C4-2B (cell line): ENCODE measurements around the gene UBD.

Experiments used
- H3K27ac ChIP-seq: fragments of 450-650 bp; 2 replicates; pipeline ENCODE4 v1.5.1; 2017
- ZFX ChIP-seq: fragments of 450-650 bp; IDR thresholded peaks from 2 replicates; pipeline ENCODE4 v1.6.1; 2017
- TF ChIP-seq, protein P1 (sequence below): fragments of 450-650 bp; conservative IDR thresholded peaks from 2 replicates; pipeline ENCODE4 v1.5.1; 2017; ENCODE audit warnings: mild to moderate bottlenecking

UBD gene

DNA sequence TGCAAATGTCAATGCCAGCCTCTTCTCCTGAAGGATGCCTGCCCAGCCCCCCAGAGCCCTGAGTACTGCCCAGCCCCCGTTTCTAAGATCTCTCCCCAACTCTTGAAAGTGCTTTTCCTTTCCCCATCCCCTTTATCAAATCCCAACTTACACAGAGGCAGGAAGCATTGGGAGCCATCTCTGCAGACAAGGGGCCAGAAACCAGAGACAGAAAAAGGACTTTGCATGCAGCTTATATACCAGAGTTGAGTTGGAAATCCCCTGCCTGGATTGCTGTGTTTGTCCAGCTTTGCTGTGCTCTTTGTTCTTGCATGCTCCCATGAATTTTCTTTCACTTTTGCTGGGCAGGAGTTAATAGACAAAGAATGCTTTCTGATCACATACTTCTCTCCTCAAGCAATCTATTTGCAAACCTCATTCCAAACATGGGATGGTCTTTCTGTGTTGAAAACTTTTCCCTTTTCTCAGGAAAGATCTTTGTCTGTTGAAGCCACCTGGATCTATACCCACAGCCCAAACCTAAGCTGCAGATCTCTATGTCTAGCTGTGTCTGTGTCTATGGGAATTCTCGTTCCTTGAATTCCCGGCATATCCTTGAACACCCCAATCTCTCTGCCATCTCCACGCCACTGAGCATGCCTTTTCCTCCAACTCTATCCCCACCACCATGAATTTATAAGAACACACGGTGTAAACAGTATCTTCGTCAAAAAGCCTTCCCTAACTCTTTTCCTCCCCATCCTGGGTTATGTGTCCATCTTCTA is at the start of gene UBD:
TSS of gene UBD (minus strand) at position 209 of the 764 bp plus-strand sequence. CDS start at position 178, 31 bp downstream.
- H3K27ac ChIP-seq = no peak within 1 kb of the TSS
- TF ChIP-seq, protein P1, sequence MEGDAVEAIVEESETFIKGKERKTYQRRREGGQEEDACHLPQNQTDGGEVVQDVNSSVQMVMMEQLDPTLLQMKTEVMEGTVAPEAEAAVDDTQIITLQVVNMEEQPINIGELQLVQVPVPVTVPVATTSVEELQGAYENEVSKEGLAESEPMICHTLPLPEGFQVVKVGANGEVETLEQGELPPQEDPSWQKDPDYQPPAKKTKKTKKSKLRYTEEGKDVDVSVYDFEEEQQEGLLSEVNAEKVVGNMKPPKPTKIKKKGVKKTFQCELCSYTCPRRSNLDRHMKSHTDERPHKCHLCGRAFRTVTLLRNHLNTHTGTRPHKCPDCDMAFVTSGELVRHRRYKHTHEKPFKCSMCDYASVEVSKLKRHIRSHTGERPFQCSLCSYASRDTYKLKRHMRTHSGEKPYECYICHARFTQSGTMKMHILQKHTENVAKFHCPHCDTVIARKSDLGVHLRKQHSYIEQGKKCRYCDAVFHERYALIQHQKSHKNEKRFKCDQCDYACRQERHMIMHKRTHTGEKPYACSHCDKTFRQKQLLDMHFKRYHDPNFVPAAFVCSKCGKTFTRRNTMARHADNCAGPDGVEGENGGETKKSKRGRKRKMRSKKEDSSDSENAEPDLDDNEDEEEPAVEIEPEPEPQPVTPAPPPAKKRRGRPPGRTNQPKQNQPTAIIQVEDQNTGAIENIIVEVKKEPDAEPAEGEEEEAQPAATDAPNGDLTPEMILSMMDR = no peak
- no peak for TF ChIP-seq ZFX

DNA sequence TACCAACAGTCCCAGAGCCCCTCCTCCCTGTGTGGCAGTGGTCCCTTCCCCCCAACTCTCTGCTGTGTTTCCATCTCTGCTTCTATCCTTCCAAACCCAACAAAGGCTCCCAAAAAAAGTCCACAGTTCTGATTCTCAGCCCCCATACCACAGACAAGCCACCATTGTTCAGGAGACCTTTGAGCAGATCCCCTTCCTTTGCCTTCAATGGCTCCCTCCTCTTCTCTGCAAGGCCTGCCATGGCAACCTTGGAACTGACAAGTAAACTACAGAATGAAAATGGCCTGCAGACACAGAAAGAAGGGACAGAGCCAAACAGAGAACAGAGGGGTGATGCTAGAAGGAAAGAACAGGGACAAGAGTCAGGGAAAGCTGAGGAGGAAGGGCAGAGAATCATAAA is 48.6 kb upstream of the UBD start:
- H3K27ac ChIP-seq = no peak overlapping the region
- TF ChIP-seq, protein P1 = no peak
- TF ChIP-seq ZFX = no peak

DNA sequence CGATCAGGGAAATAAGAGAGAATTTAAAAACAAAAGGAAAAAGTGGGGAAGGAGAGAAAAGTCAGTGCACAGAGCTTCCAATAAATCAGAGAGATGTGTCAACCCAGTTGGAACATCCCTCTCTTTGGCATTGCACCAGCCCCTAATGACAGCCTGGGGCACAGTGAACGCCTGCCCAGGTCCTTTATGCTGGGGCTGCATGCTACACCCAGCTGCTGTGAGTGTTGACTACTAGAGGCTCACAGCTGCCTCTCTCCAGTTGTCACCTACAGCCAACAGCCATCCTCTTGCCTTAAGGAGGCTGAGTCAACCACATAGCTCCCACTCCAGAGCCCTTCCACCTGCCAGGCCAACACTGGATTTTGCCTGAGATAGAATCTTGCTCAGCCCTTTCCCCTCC is 44.4 kb upstream of the UBD start:
- no peak for TF ChIP-seq ZFX
- TF ChIP-seq, protein P1 = no peak
- no peak overlapping the region for H3K27ac ChIP-seq

DNA sequence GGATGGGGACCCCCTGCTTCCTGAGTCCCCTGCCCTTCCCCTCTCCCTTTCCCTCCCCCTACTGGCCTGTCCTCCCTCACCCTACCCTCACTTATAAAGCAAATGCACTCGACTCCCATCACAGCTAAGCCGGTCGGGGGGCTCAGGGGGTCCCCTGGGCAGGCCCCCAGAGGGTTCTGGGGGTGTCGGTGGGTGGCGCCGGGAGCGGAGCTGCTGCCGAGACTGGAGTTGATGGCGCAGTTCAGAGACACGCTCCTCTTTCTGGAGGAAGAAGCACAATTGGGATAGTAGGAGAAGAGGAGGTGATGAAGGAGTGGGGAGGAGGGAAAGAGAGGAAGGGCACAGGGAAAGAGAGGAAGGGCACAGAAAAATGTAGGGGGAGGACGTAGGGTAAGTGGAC is 43.9 kb upstream of the UBD start:
- H3K27ac ChIP-seq = no peak overlapping the region
- TF ChIP-seq, protein P1 = no peak
- TF ChIP-seq ZFX = no peak

DNA sequence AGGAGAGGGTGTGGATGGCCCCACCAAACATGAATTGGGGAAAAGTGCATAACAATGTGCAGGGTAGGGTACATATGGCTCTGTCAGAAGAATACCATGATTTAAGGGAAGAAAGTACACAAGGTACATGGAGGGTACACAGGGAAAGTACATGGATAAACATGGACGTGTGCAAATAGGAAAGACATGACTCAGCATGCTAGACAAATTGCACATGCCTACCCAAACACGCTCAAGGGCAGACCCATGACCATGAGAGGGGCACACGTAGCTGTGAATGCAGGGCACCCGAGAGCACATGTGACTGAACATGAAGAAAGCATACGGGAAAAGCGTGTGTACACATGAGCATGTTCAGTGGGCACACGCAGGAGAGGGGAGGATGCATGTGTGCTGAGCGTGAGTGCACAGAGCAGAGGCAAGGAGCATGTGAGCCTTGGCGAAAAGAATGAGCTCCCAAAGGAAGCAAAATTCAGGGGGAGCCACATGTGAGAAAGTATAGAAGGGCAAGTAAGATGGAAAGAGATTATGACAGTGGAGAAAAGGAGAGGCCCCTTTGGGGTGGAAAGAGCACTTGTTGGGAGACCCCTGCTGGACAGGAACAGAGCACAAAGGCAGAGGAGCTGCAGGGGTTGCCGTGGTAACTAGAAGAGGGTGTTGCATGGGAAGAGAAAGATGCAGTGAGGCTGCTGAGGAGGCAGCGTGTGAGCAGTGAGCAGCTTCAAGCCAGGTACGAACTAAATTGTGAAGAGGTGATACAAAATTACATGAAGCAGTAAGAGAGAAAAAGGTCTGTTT is 43.2 kb upstream of the UBD start:
- no peak for TF ChIP-seq ZFX
- TF ChIP-seq, protein P1 = no peak; the same call in 1 of the 2 replicates

DNA sequence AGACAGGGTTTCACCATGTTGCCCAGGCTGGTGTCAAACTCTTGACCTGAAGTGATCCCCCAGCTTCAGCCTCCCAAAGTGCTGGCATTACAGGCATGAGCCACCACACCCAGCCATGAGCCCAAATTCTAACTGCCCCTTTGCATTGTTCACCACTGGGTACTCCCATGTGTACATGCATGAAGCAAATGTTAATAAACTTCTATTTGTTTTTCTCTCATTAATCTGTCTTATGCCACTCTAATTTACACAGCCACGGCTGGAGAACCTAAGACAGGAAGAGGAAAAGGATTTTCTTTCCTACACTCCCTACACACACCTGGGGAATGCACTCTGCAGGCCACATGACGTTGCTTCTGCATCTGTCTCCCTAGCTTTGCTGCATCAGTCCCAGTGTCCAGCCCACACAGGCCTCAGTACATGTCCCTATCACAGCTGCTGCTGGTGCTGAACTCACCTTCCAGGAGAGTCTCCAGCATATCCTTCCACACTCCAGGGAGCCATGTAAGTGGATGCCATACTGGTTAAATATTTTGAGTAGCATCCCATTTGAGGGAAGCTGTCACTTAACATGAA is 38.7 kb upstream of the UBD start:
- TF ChIP-seq, protein P1 = no peak
- TF ChIP-seq ZFX = no peak
- no peak overlapping the region for H3K27ac ChIP-seq

More for the DNA sequence above, 43.2 kb upstream of the UBD start:
- H3K27ac ChIP-seq = no peak overlapping the region

DNA sequence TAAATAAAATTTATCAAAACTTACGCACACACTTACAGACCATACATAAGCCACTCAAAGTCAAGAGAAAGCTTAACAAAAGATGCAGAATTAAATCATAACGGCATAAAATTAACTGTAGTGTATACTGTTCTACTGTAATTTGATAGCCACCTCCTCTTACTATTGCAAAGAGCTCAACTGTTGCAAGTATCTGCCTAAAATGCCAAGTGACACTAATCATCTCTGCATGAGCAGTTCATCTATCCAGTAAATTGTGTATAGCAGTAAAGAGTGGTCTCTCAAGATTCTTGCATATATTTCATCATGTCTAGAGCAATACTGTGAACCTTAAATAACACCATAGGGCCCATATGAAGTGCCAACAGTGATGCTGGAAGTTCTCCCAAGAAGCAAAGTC is 37.7 kb upstream of the UBD start:
- no peak overlapping the region for H3K27ac ChIP-seq
- TF ChIP-seq ZFX = no peak
- TF ChIP-seq, protein P1 = no peak
